HFFc6 (cell line): ENCODE data around the gene SMURF2. TPM values are rescaled to one million over a fixed set of nuclear protein-coding genes. Genes with fewer than 3 reads are reported as not detected.

Experiments
- DNase-seq: peaks from one replicate; pipeline ENCODE4 v3.0.0-alpha.2; 2018
- H3K27ac Mint-ChIP-seq: 2 replicates; pipeline ENCODE4 v1.8.0; 2020; ENCODE audit warnings: mild to moderate bottlenecking, mixed read lengths
- H3K27me3 Mint-ChIP-seq: 2 replicates; pipeline ENCODE4 v1.8.0; 2021; ENCODE audit warnings: mild to moderate bottlenecking, moderate library complexity, mixed read lengths; ENCODE audit not compliant: insufficient read depth
- H3K36me3 Mint-ChIP-seq: 2 replicates; pipeline ENCODE4 v1.8.0; 2021; ENCODE audit warnings: low read depth, mixed read lengths
- H3K4me1 Mint-ChIP-seq: 2 replicates; pipeline ENCODE4 v1.8.0; 2020; ENCODE audit warnings: low read depth, mixed read lengths
- H3K4me3 Mint-ChIP-seq: 2 replicates; pipeline ENCODE4 v1.8.0; 2020; ENCODE audit warnings: mild to moderate bottlenecking, moderate library complexity, mixed read lengths
- H3K9me3 Mint-ChIP-seq: 2 replicates; pipeline ENCODE4 v1.8.0; 2020; ENCODE audit warnings: mild to moderate bottlenecking, mixed read lengths
- CTCF ChIP-seq: fragments of 200-600 bp; sonication (generic); IDR thresholded peaks from 2 replicates; pipeline ENCODE4 v1.5.0; 2021; ENCODE audit warnings: antibody characterized with exemption, mild to moderate bottlenecking
- total RNA-seq, 6 experiments: library from RNA; stranded (reverse); fragmentation: NEBNext Ultra II Directional; extraction: Animal tissue kit (Norgen Biotek cat#: 25700); gene quantifications; 2 replicates in 1 of 6; 3 replicates in 5 of 6; pipeline ENCODE4 v1.2.3, GENCODE V29; 2021

The SMURF2 gene
- total RNA-seq, 6 experiments from 2014 or later = 92.5 to 206 (median 99.1) TPM

- Mint-ChIP-seq H3K27me3 (peaks cover 43% of the 10 kb centered on the region), H3K36me3 (peaks cover 80% of the 10 kb centered on the region), H3K9me3 (peaks cover 13% of the 10 kb centered on the region), H3K4me3 (peak overlapping the region; percentile 98), H3K4me1 (peaks cover 79% of the 10 kb centered on the region), H3K27ac (peak overlapping the region; percentile 100)
- no peak for TF ChIP-seq CTCF
- DNase-seq = no peak
Measured at GRCh38 chr17:64502021-64502420, 160.1 kb downstream of the SMURF2 start.

- H3K36me3 Mint-ChIP-seq = peaks cover 88% of the 10 kb centered on the region
- peaks cover 45% of the 10 kb centered on the region for H3K27me3 Mint-ChIP-seq
- TF ChIP-seq CTCF = no peak
- peak overlapping the region; percentile 100 for H3K27ac Mint-ChIP-seq
- peaks cover 18% of the 10 kb centered on the region for H3K9me3 Mint-ChIP-seq
- peak overlapping the region; percentile 98 for H3K4me3 Mint-ChIP-seq
- H3K4me1 Mint-ChIP-seq = peaks cover 89% of the 10 kb centered on the region
- DNase-seq = no peak
Measured at GRCh38 chr17:64500862-64501765, 161.0 kb downstream of the SMURF2 start.

- peaks cover 16% of the 10 kb centered on the region for H3K9me3 Mint-ChIP-seq
- no peak for TF ChIP-seq CTCF
- peak overlapping the region; percentile 100 for H3K27ac Mint-ChIP-seq
- DNase-seq = no peak
- H3K4me3 Mint-ChIP-seq = peak overlapping the region; percentile 98
- H3K4me1 Mint-ChIP-seq = peaks cover 93% of the 10 kb centered on the region
- H3K36me3 Mint-ChIP-seq = peaks cover 85% of the 10 kb centered on the region
- H3K27me3 Mint-ChIP-seq = peaks cover 46% of the 10 kb centered on the region
Measured at GRCh38 chr17:64500487-64500859, 161.6 kb downstream of the SMURF2 start.

- H3K27me3 Mint-ChIP-seq = peaks cover 42% of the 10 kb centered on the region
- peaks cover 93% of the 10 kb centered on the region for H3K4me1 Mint-ChIP-seq
- H3K27ac Mint-ChIP-seq = peak overlapping the region; percentile 100
- TF ChIP-seq CTCF = no peak
- peak overlapping the region; percentile 98 for H3K4me3 Mint-ChIP-seq
- no peak for DNase-seq
- peaks cover 80% of the 10 kb centered on the region for H3K36me3 Mint-ChIP-seq
- H3K9me3 Mint-ChIP-seq = peaks cover 14% of the 10 kb centered on the region
Measured at GRCh38 chr17:64499805-64500486, 162.2 kb downstream of the SMURF2 start.

- peaks cover 70% of the 10 kb centered on the region for H3K36me3 Mint-ChIP-seq
- DNase-seq = peak; percentile 46
- peaks cover 14% of the 10 kb centered on the region for H3K9me3 Mint-ChIP-seq
- H3K4me1 Mint-ChIP-seq = peaks cover 93% of the 10 kb centered on the region
- peaks cover 34% of the 10 kb centered on the region for H3K27me3 Mint-ChIP-seq
- peak overlapping the region; percentile 100 for H3K4me3 Mint-ChIP-seq
- no peak for TF ChIP-seq CTCF
- peak overlapping the region; percentile 100 for H3K27ac Mint-ChIP-seq
Measured at GRCh38 chr17:64498308-64499203, 163.6 kb downstream of the SMURF2 start.
